ENCODE results near the gene ZNF765. TPM values are rescaled to one million over a fixed set of nuclear protein-coding genes. Genes with fewer than 3 reads are reported as not detected.
A peak's percentile ranks its signal among the peaks of the same experiment; 100 is the strongest.
"Not testable (repeated sequence)": the region's sequence is repeated elsewhere in the genome, so short reads cannot be mapped to it uniquely, and the experiment has no call there.

ZNF765 gene
- total RNA-seq, 2 donors from 2014 or later: 2.3 to 4.2 TPM

GRCh38 chr19:53388904-53389303 lies 6.0 kb upstream of the ZNF765 start:
- no peak overlapping the region for H3K27ac ChIP-seq
- no peaks in the 10 kb centered on the region for H3K9me3 ChIP-seq
- H3K27me3 ChIP-seq: no peaks in the 10 kb centered on the region
- no peaks in the 10 kb centered on the region for H3K36me3 ChIP-seq
- peaks cover 0 to under 1% of the 10 kb centered on the region in 2 donors for H3K4me1 ChIP-seq
- H3K4me3 ChIP-seq: no peak overlapping the region
- no peak for DNase-seq (ENCODE audit: low spot score)
- TF ChIP-seq CTCF (IDR thresholded peaks at IDR 0.05): no peak

GRCh38 chr19:53389571-53389970 lies 5.4 kb upstream of the ZNF765 start:
- no peak for TF ChIP-seq CTCF (IDR thresholded peaks at IDR 0.05)
- Histone ChIP-seq H3K9me3 (no peaks in the 10 kb centered on the region), H3K27me3 (no peaks in the 10 kb centered on the region), H3K4me1 (peaks cover 0 to 6% of the 10 kb centered on the region in 2 donors), H3K4me3 (no peak overlapping the region), H3K36me3 (no peaks in the 10 kb centered on the region), H3K27ac (no peak overlapping the region)
- DNase-seq (ENCODE audit: low spot score): no peak

GRCh38 chr19:53389978-53390377 lies 5.0 kb upstream of the ZNF765 start:
- no peaks in the 10 kb centered on the region for H3K36me3 ChIP-seq
- H3K4me3 ChIP-seq: no peak overlapping the region
- no peak for TF ChIP-seq CTCF (IDR thresholded peaks at IDR 0.05)
- H3K27ac ChIP-seq: no peak overlapping the region
- DNase-seq (ENCODE audit: low spot score): no peak
- H3K9me3 ChIP-seq: no peaks in the 10 kb centered on the region
- peaks cover 0 to 7% of the 10 kb centered on the region in 2 donors for H3K4me1 ChIP-seq
- H3K27me3 ChIP-seq: no peaks in the 10 kb centered on the region

GRCh38 chr19:53394522-53394973 lies 401 bp upstream of the ZNF765 start:
- Histone ChIP-seq H3K27ac (peak overlapping the region; percentile 64 to 76), H3K36me3 (peaks cover 8% of the 10 kb centered on the region), H3K4me1 (peaks cover 0 to 15% of the 10 kb centered on the region in 2 donors), H3K27me3 (no peaks in the 10 kb centered on the region), H3K4me3 (peak overlapping the region; percentile 70 to 77), H3K9me3 (no peaks in the 10 kb centered on the region)
- TF ChIP-seq CTCF (IDR thresholded peaks at IDR 0.05): no peak
- DNase-seq (ENCODE audit: low spot score): peak; percentile 64

GRCh38 chr19:53395840-53396524 lies 1.0 kb downstream of the ZNF765 start:
- Histone ChIP-seq H3K27ac (peak overlapping the region; percentile 64 to 76), H3K4me3 (peak overlapping the region; percentile 70 to 77), H3K4me1 (peaks cover 0 to 15% of the 10 kb centered on the region in 2 donors)
- H3K9me3 ChIP-seq; DNase-seq (ENCODE audit: low spot score); H3K36me3 ChIP-seq; H3K27me3 ChIP-seq: not testable (repeated sequence)

- TF ChIP-seq CTCF (IDR thresholded peaks at IDR 0.05): no peak
- Histone ChIP-seq H3K4me1 (peaks cover 0 to 15% of the 10 kb centered on the region in 2 donors), H3K36me3 (peaks cover 12% of the 10 kb centered on the region), H3K4me3 (no peak overlapping the region), H3K9me3 (no peaks in the 10 kb centered on the region), H3K27ac (no peak overlapping the region), H3K27me3 (no peaks in the 10 kb centered on the region)
- no peak for DNase-seq (ENCODE audit: low spot score)
Measured at GRCh38 chr19:53396525-53396868, 1.5 kb downstream of the ZNF765 start.

GRCh38 chr19:53397918-53398317 lies 3.0 kb downstream of the ZNF765 start:
- H3K27me3 ChIP-seq; H3K9me3 ChIP-seq; DNase-seq (ENCODE audit: low spot score); H3K4me3 ChIP-seq; H3K27ac ChIP-seq: not testable (repeated sequence)
- Histone ChIP-seq H3K36me3 (peaks cover 24% of the 10 kb centered on the region), H3K4me1 (peaks cover 0 to 15% of the 10 kb centered on the region in 2 donors)
